Measurements from ENCODE around the gene ZBTB12. TPM values are rescaled to one million over a fixed set of nuclear protein-coding genes. Genes with fewer than 3 reads are reported as not detected.

ZBTB12 gene
- total and polyA plus RNA-seq, 9 of the 15 experiments (the other 6 are each of a cell fraction or from before 2014, with no cell fraction given), result 0.03 to 12.4 (median 5.8) TPM; not detected in 1

GRCh38 chr6:31862344-31863235 lies 39.3 kb downstream of the ZBTB12 start, which contains the start of gene NEU1 (continued):
- peak; percentile 87 for TF ChIP-seq NR2C1 (IDR thresholded peaks at IDR 0.05)
- peak; percentile 83 for TF ChIP-seq NR2C1 (tag; IDR thresholded peaks at IDR 0.05)
- peak; percentile 54 for TF ChIP-seq ZBTB40 (IDR thresholded peaks at IDR 0.05)
- no peak for TF ChIP-seq ZBTB40 (CRISPR knock-in tag; IDR thresholded peaks at IDR 0.05)
- TF ChIP-seq NKRF (IDR thresholded peaks at IDR 0.05; ENCODE audit: borderline replicate concordance), result peak; percentile 100
- peak; percentile 77 for TF ChIP-seq NFYB (IDR thresholded peaks at IDR 0.05; ENCODE audit: extremely low read depth, insufficient read length)
- TF ChIP-seq ZEB2 (IDR thresholded peaks at IDR 0.05), result peak; percentile 85
- TF ChIP-seq STAT5B (CRISPR knock-in tag; IDR thresholded peaks at IDR 0.05), result no peak
- TF ChIP-seq NFRKB (IDR thresholded peaks at IDR 0.05; ENCODE audit: low read depth), result no peak
- peak; percentile 81; the same call in 1 of the 2 replicates for TF ChIP-seq VEZF1 (CRISPR knock-in tag; IDR thresholded peaks at IDR 0.05)
- no peak for TF ChIP-seq BDP1 (IDR thresholded peaks at IDR 0.05; ENCODE audit: insufficient read depth, insufficient read length)
- no peak for TF ChIP-seq MEF2D (tag; conservative IDR thresholded peaks at IDR 0.05; ENCODE audit: low read depth)
- no peak for TF ChIP-seq ZNF77 (CRISPR knock-in tag; IDR thresholded peaks at IDR 0.05)
- TF ChIP-seq GATA2 (CRISPR knock-in tag; IDR thresholded peaks at IDR 0.05), result no peak
- 0 out of 2 replicates have a peak, but pooled peaks have one; percentile 38 for TF ChIP-seq NFIC (IDR thresholded peaks at IDR 0.05)
- no peak for TF ChIP-seq CBX2 (IDR thresholded peaks at IDR 0.05; ENCODE audit: insufficient read depth, low read length, poor library complexity, severe bottlenecking)
